Inflammatory macrophage (primary cell): ENCODE results near the gene TMEM242.

ENCODE experiments used
- DNase-seq, 2 donors: peaks; one replicate each; pipeline ENCODE4 v3.0.0-alpha.2; 2020 to 2022

TMEM242 gene

DNA sequence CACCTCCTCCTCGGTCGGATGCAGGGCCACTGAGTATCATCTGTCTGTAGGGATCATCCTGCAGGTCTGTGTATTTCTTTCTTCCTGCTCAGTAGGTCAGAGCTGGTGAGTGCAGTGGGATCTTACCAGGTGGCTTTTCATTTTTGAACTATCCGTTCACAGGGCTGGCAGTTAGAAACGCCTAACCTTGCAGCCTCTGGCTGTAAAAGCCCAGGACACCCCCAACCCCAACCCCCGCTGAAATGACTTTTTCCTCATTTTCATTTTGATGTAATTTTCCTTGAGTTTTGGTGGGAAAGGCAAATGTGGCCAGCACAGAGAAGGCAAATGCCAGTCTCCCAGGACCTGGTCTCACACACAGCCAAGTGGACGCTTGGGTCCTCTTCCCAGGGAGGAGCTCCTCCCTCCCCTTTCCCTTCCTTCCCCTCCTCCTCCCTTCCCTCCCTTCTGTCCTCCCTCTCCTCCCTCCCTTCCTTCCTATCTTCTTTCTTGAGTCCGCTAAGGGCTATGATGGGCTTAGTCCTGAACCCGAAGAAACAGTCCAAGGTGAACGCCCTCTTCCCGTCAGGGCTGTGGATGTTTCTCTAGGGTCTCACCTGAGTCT lies 36.0 kb downstream of the TMEM242 start:
- no peak for DNase-seq

DNA sequence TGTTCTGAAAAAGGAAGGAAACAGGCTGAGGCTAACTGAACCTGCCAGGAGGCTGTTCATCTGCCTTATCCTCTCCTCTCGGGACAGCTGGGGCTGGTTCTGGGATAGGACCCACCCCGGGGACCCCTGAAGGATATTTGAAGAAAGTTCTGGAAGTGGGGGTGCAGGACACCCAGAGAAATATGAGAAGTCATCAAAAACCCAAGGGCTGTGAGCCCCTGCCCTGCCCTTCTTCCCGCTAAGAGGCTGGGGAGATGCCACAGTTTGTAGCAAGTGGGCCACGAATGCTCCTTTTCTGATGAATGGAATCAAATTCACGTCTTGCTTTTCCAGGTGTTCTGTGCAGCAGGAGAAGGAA lies 37.9 kb downstream of the TMEM242 start:
- no peak for DNase-seq

DNA sequence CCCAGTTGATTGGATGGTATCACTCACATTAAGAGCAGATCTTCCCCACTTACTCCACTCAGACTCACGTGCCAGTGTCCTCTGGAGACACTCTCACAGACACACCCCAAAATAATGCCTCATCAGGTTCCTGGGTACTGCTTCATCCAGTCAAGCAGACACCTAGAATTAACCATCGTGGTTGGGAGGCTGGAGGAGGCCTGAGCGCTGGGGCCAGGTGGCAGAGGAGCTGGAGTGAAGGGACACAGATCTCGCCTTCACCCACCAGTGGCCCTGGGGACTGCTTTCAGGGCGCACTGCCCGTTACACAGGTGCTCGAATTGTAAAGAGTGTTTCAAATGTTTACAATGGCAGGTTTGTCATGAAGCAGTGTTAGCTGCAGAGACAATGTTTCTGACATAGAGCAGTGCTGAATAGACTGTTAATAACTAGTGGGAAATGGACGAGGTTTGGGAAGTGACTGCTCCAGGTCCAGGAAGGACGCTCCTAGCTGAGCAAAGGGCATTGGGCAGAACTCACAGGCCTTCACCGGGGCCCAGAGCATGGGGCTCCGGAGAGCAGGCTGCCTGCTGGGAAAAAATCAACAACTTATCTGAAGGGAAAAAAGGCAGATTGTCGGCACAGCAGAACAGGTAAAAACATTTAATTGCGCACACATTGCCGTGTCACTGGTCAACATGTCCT lies 38.4 kb downstream of the TMEM242 start:
- no peak for DNase-seq

DNA sequence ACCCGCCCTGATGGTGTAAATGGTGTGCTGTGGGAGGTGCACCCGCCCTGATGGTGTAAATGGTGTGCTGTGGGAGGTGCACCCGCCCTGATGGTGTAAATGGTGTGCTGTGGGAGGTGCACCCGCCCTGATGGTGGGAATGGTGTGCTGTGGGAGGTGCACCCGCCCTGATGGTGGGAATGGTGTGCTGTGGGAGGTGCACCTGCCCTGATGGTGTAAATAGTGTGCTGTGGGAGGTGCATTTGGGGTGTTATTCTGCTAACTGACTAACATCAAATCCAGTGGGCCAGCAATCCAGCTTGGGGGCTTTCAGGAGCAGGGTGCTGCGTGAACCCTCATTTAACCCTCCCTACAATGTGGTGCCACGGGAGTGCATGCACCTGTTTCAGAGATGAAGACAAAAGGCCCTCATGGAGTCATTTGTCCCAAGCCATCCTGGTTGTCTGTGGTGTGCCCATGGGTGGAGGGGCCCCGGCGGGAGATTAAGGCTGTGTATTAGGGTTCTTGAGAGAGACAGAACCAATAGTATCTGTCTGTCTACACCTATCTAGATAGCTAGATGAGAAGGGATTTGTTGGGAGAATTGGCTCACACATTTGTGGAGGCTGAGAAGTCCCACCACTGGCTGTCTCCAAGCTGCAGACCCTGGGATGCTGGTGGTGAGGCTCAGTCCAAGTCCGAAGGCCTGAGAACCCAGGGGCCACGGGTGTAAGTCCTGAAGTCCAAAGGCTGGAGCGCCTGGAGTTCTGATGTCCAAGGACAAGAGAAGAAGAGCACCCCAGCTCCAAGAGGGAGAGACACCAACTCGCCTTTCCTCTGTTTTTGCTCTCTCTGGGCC lies 39.2 kb downstream of the TMEM242 start:
- DNase-seq, result no peak

DNA sequence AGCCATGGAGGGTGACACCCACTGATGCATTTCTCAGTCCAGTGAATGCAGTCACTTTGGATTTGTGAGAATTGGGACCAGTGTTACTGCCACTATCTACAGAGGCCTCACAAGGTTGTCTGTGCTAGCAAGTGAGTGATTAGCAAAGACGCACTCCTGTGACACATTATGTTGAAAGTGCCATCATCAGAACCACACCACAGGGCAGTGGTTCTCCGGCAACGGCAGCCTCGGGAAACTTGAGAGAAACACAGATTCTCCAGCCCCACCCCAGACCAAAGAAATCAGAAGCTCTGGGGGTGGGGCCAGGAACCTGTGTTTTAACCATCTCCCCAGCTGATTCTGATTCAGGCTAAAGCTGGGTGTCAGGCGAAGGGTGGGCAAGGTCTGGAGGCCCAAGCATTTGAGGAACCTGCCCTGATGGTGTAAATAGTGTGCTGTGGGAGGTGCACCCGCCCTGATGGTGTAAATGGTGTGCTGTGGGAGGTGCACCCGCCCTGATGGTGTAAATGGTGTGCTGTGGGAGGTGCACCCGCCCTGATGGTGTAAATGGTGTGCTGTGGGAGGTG lies 39.9 kb downstream of the TMEM242 start:
- peak; percentile 24 to 36 for DNase-seq

DNA sequence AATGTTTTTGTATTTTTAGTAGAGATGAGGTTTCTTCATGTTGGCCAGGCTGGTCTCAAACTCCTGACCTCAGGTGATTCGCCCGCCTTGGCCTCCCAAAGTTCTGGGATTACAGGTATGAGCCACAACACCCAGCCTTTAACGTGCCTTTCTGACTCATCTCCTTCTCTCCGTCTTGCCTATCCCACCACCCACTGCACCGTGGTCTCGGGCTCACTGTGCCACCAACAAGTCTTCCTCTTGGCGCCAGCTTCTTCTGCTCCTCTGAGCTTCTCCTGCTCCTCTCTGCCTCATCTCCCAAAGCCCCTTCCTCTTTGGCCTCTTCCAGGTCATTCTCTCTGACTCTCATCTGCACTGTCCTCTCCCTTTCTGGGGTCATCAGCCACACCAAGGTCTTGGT lies 41.0 kb downstream of the TMEM242 start:
- DNase-seq, result no peak

DNA sequence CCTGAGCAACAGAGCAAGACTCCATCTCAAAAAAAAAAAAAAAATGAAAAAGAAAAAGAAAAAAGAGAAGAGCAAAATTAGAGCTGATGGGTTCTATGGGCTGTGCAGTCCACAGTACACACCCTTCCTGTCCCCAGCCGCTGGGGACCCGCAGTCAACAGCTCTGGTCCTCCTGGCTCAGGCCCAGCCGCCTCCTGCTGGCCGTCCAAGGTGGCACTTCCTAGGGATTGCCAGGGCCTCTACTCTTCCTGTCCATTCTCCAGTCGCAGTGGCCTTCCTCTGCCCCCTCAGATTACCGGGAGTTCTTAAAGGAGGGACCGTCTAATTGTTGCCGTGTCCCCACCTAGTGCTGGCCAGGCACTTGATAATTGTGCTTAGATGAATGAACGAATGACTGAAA lies 41.7 kb downstream of the TMEM242 start:
- DNase-seq, result peak; percentile 44 to 49

DNA sequence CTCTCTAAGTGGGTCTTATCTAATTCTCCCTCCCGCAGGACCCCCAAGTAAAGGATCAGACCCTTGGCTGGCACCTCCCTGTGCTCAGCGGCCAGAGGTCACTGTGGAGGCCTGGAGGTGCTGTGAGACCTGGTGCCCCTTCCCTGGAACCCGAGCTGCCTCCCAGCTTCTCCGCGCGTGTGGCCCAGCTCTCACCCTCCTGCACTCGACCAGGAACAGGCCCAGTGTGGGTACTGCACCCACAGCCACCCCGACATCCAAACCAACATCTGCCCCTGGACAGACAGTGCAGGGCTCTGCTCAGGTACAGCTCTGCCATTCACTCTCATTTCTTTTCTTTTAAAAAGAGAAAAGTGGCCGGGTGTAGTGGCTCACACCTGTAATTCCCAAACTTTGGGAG lies 42.4 kb downstream of the TMEM242 start:
- no peak for DNase-seq

DNA sequence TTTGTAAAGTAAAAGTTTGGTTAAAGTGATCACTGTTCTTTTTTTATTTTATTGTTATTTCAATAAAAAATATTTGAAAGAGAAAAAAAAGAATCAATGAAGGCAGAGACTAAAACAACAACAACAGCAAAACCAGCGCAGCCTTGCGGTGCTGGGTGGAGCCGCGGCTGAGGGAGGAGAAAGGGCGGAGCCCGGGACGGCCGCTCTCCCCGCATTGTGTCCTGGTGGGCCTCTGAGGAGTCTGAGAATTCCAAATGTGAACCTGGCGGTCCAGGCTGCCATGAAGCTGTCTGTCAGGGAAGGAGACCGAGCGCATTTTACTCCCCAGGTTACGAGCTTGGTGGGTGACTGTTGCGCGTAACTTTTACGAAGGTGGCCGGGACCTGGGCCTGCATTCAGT lies 43.2 kb downstream of the TMEM242 start:
- no peak for DNase-seq

DNA sequence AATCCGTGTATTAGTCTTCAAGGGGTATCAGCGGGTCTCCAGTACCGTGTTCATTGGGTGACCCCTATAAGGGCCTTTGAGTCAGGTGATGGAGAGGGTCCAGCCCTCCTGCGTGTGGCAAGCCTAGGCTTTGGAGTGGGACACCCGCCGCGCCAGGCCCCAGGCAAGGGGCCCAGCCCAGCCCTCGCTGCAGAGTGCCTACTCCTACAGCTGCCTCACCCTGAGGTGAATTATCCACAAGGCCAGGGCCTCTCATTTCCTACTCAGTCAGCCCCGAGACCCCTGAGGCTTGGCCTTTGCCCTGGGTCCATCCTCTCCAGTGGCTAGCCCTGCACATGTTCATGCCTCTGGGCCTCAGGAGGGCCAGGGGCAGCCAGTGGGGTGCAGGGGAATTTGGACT lies 45.1 kb downstream of the TMEM242 start:
- DNase-seq, result no peak

DNA sequence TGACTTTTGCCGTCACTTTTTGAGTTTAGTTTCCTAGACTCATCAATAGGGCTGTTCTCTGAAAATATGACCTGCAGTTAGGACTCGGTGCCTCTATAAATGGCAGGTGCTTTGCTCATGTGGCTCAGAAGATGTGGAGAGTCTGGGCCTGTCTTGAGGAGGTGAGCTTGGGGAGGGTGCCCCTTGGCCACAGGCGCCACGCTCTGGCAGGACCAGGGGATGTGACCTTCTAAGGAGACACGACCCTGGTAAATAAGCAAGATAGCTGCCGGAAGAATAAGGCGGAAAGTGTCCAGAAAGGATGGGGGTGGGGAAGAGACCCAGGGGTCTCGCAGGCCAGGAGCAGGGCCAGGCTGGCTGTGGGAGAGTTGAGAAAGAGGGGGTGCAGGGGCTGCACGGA lies 46.6 kb downstream of the TMEM242 start:
- DNase-seq, result no peak

DNA sequence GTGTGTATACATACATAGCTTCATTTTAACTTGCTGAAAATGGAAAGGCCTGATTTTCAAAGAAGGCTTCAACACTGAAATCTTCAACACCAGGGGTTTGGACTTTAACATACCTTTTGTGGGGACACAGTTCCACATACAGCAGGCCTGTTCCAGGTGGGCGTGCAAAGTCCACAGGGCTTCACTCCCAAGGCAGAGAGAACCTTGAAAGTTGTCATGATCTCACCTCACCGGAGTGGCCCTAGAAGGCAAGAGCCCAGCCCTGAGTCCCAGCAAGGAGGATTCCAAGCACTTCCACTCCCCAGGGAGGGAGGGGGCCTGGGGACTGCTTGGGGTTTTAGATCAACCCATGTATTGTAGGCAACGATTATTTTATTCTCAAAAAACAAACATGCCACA lies 47.2 kb downstream of the TMEM242 start:
- DNase-seq, result no peak

DNA sequence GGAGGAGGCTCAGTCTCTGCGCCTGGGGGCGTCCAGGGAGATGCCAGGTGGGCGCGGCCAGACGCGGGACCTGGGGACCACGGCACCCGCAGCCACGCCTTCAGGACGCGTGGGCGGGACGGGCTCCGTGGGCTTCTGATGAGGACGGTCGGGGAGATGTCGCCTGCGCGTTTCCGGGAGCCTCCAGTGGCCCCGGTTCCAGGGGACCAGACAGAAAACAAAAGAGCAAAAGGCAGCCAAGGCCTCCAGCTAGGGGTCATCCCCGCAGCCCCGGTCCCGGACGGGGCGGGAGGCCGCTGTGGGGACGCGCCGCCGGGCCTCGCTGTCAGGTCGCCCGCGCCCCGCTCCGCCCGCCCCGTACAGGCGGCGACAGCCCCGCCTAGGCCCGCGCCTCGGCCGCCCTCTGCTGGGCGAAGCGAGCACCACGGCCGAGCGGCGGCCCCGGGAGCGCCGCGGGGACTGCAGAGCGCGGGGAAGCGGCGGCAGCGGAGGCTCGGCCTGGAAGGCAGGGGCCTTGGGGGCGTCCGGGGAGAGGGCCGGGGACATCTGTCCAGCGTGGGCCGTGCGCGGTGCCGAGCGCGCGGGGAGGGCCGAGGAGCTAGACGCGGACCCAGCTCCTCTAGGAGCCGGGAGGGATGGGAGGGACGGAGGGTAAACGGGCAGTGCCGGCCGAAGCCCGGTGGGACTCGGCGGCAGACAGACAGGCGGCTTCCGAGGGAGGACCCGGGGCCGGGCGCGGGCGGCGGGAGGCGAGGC lies 48.7 kb downstream of the TMEM242 start:
- peak; percentile 80 to 94 for DNase-seq

DNA sequence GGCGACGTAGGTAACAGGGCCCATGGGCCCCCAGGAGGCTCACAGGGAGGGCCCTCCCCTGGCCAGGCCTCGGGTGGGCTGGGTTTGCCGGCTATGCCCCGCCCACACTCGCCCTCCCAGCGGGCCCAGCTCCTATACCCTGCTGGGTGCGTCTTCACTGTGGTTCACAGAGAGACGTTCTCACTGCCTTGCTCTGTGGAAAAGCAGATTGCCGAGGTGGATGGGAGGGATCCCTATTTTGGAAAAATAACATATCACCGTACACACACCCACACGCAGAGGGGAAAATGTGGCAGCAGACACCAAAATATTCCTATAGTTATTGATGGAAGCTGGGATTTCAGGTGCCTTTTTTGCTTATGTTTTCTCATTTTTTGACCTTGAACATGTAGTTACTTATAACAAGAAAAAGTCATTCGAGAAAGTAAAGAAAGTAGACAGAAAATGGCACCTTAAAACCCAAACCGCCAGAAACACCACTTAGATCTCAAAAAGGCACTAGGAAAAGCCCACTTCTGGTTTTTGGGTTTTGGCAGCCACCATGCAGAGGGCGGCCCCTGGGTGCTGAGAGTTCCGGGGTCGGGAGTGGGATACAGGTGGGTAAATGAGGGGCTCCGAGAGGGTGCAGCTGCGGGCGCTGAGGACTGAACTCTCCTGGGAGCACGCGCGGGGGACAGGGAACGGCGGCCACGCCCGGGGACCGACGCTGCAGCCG lies 49.4 kb downstream of the TMEM242 start:
- DNase-seq, result peak; percentile 24 to 55

DNA sequence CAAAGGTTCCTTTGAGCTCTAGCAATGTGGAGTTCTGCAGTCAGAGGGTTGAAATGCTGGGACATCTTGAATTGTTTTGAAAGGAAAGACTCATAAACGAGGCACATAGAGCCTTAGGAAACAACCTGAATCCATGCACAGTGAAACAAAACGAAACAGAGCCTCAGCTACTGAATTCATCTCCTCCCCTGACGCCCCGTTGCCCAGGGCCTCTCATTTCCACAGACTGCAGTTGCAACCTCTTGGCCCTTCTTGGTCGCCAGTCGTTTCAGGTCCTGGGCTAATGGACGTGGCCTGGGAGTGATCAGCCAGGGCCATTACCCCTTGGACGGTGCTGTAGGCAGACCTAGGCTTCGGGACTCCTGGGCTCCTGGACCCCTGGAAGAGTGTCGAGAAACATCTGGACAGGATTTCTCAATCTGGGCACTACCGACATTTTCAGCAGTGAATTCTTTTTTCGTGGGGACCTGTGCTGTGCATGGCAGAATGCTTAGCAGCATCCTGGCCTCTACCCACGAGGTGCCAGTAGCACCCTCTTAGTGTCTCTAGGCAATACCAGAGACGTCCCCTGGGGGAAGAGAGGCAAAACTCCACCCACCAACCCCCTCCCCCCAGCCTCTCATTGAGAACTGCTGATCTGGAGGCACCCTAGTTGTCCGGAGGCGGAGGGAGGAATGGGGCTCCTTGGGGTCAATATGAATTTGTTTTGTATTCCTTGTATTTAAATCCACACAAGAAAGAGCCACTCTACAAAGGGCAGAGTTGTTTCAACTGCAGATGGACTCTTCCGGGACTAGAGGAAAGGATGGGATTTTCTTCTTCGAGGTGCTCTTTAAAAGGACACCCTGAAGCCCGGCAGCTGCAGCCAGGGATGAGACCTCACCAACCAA lies 50.2 kb downstream of the TMEM242 start:
- peak in 1 of 2 donors; percentile 13 for DNase-seq

DNA sequence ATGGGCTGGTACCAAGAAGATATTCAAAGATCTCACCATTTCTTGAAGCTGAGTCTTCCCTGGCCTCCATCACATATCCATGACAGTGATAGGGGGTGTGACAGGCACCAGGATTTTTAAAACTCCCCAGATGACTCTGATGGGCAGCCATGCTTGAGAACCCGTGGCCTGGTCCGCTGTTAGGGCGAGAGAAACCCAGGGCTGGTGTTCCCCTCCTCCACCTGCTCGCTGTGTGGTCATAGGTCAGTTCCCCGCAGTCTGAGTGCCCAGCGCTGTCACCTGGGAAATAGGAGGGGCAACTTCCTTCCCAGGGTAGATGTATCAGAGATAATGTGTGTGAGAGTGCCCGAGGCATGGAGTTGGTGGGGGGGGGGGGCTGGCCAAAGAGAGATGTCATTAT lies 50.9 kb downstream of the TMEM242 start:
- no peak for DNase-seq

DNA sequence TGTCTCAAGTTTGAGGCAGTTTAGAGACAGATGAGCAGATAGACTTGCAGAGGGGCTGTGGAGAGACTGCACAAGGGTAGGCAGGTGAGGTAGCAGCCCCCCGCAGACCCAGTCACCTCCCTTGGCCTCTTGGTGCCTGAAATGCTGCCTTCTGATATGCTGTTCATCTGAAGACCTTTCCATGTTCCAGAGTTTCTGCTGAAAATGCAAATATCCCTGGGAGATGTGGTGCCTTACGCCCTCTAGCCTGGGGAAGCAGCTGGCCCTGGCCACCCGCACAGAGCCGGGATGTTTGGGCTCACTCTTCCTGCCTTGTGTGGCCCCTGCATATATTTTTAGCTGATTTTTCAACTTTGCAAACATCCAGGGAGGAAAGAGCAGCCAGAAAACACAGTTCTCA lies 51.4 kb downstream of the TMEM242 start:
- DNase-seq, result no peak

DNA sequence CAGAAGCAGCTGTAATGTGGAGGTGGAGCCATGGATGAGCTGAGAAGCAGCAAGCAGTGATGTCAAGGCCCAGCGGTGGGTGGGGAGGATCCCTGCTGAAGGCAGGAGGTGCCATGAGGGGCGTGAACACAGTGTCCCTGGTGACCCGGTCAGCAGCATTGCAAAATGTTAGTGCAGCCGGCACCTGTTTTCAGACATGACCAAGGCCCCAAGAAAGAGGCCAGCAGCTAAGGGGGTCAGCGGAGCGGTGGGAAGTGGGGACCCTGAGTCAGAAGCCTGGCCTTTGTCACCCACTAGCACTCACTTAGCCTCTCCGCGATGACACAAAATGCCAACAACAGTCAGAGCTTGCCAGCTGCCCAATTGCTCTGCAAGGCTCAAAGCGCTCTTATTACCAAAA lies 51.9 kb downstream of the TMEM242 start:
- no peak for DNase-seq

DNA sequence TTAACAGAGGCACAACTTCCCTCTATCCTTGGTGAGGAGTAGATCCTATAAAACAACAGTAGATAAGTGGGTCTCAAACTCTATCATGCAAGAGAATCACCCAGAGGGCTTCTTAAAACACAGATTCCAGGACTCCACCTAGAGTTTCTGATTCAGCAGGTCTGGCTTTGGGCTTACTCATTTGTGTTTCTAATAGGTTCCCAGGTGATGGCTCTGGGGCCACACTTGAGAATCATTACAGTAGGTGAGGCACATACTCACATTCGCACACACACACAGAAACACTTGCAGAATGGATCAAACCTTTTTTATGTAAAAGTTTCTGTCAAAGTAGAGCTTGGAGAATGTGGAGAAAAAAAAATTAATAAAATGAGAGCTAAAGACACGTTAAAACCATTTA lies 52.4 kb downstream of the TMEM242 start:
- no peak for DNase-seq

DNA sequence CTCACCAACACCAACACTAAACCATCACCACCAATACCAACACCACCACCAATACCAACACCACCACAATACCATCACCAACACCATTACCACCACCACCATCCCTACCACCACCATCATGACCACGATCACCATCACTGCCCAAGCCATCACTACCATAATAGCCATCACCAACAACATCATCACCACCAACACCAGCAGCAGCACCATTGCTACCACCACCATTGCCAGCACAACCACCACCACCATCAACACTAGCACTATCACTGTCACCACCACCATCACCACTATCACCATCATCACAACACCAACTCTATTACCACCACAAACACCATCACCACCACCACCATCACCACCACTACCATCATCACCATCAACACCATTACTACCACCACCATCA lies 53.0 kb downstream of the TMEM242 start:
- no peak for DNase-seq

DNA sequence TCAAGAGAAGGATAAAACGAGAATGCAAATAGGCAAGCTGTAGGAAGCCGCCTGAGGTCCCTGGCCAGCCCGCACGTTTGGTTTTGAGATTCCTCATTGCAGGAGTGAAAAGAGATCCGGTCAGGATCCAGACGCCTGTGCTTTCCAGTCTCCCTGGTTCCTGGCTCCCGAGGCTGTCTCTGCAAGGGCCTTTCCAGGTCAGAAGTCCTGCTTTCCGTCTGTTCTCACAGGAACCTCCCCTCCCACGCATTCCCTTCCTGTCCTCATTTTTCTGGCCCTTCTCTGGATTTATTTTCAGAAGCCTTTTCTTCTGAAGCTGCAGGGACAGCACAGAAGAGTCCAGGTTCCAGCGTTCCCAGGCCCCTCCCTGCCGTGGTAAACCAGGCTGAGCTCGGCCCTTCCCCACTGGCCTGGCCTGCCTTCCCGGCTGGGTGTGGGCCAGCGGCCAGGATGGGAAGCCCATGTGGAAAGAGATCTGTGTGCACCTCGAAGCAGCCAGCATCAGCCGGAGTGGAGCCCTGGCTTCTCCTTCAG lies 54.0 kb downstream of the TMEM242 start:
- no peak for DNase-seq
